ENCODE measurements around the gene PROSER3.

GRCh38 chr19:35718345-35719041 lies 39.5 kb upstream of the PROSER3 start:
- no peak for TF ChIP-seq TAF1 (IDR thresholded peaks at IDR 0.05; ENCODE audit: low read depth)
- TF ChIP-seq CTCF (IDR thresholded peaks at IDR 0.05; ENCODE audit: poor library complexity, severe bottlenecking), result no peak
- TF ChIP-seq EZH2 (IDR thresholded peaks at IDR 0.05; ENCODE audit: borderline replicate concordance, insufficient read depth, low read length, poor library complexity, severe bottlenecking), result no peak
- no peak for TF ChIP-seq POLR2AphosphoS5 (IDR thresholded peaks at IDR 0.05)
